AG04449 (cell line): Measurements from ENCODE around the gene AMN.

Source experiments
- CTCF ChIA-PET: fragments of 350-600 bp; formaldehyde crosslinking; extraction: SDS; loops from one replicate; lab custom pipeline; 2021; ENCODE audit warnings: antibody characterized with exemption; lab: Yijun Ruan, JAX
- POLR2A ChIA-PET: fragments of 400-600, 350-600 bp; formaldehyde crosslinking; extraction: SDS; loops from one replicate; lab custom pipeline; 2020; ENCODE audit warnings: antibody characterized with exemption, inconsistent platforms; lab: Yijun Ruan, JAX
- DNase-seq: peaks from one replicate; pipeline ENCODE4 v3.0.0-alpha.2; 2010; ENCODE audit warnings: low read depth, low spot score
- H3K4me3 ChIP-seq: 2 replicates; pipeline ENCODE4 v1.5.1; 2011; ENCODE audit warnings: low read depth, mild to moderate bottlenecking, control low read depth, low read length
- TF ChIP-seq, protein P1 (sequence below): IDR thresholded peaks from one replicate; pipeline ENCODE4 v1.5.1; 2011; ENCODE audit warnings: mild to moderate bottlenecking, moderate library complexity, low read length, control low read depth, inconsistent platforms; ENCODE audit not compliant: insufficient read depth; ENCODE audit errors: missing control alignments

AMN gene

GRCh38 chr14:102918438-102918837, 4.0 kb upstream of the AMN start:
- TF ChIP-seq, protein P1, sequence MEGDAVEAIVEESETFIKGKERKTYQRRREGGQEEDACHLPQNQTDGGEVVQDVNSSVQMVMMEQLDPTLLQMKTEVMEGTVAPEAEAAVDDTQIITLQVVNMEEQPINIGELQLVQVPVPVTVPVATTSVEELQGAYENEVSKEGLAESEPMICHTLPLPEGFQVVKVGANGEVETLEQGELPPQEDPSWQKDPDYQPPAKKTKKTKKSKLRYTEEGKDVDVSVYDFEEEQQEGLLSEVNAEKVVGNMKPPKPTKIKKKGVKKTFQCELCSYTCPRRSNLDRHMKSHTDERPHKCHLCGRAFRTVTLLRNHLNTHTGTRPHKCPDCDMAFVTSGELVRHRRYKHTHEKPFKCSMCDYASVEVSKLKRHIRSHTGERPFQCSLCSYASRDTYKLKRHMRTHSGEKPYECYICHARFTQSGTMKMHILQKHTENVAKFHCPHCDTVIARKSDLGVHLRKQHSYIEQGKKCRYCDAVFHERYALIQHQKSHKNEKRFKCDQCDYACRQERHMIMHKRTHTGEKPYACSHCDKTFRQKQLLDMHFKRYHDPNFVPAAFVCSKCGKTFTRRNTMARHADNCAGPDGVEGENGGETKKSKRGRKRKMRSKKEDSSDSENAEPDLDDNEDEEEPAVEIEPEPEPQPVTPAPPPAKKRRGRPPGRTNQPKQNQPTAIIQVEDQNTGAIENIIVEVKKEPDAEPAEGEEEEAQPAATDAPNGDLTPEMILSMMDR: no peak
- no peak for DNase-seq
- POLR2A ChIA-PET: no interaction called here
- CTCF ChIA-PET: interaction anchor here (1.0 to 5.5 kb wide), 5 partner anchors 23 to 229 kb away, joined by 3 to 62 read pairs (median 7); no protein-coding TSS in a partner anchor
- H3K4me3 ChIP-seq: no peak overlapping the region

DNA sequence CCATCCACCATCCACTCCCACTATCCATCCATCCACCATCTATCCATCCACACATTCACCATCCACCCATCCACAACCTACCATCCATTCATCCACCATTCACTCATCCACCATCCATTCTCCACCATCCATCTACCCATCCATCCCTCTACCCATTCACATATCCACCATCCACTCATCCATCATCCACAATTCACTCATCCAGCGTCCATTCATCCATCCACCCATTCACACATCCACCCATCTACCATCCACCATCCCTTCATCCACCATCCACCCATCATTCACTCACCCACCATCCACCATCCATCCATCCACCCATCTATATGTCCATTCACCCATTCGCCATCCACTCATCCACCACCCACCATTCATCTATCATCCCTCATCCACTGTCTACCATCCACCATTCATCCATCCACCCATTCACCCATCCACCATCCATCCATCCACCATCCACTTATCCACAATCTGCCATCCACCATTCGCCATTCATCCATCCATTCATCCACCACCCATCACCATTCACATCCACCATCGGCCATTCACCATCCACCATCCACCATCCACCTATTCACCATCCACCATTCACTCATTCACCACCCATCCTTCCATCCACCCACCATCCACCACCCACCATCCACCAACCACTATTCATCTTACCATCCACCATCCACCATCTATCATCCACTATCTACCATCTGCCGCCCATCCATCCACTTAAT, 2.0 kb upstream of the AMN start:
- POLR2A ChIA-PET: no interaction called here
- no peak for DNase-seq
- no peak overlapping the region for H3K4me3 ChIP-seq
- TF ChIP-seq, protein P1: no peak
- CTCF ChIA-PET: no interaction called here

DNA sequence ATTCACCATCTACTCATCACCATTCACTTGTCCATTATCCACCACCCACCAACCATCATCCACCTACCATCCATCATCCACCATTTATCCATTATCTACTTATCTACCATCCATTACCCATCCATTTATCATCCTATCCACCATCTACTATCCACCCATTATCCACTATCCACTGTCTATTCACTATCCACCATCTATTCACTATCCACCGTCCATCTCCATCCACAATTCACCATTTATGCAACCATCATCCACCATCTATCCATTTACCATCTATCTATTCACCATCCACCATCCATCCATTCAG, 1.5 kb upstream of the AMN start:
- DNase-seq: no peak
- TF ChIP-seq, protein P1: no peak
- ChIA-PET CTCF (no interaction called here), POLR2A (no interaction called here)
- no peak overlapping the region for H3K4me3 ChIP-seq

- DNase-seq: no peak
- ChIA-PET CTCF (interaction anchor here (1.3 to 2.2 kb wide), 2 partner anchors 147 to 229 kb away, joined by 4 to 15 read pairs; no protein-coding TSS in a partner anchor), POLR2A (no interaction called here)
- H3K4me3 ChIP-seq: peak overlapping the region; percentile 40
- TF ChIP-seq, protein P1: no peak
Measured at GRCh38 chr14:102923201-102923924, 900 bp downstream of the AMN start.

DNA sequence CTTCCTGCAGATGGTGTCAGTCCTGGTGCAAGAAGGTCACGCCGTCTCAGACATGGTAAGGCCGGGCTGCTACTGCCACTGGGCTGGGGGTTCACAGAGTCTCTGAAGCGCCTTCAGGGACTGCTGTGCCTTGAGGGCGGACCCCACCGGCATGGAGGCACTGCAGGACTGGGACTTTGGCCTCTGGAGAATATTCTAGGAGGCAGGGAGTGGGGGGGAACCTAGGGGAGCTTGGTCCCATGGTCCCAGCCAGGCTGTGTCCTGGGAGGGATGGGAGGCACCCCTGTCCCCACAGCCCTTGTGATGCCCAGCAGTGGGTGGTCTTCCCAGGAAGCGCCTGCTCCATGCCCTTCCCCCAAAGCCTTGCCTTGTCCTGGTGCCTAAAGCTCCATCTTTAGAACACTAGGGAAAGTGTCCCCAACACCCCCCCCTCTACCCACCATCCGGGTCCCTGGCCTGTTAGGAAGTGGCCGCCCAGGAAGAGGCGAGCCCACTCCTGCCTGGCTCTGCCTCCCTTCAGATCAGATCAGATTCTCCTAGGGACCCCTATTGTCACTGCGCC, 1.5 kb downstream of the AMN start:
- POLR2A ChIA-PET: no interaction called here
- no peak for DNase-seq
- H3K4me3 ChIP-seq: no peak overlapping the region
- CTCF ChIA-PET: interaction anchor here (1.3 to 2.2 kb wide), 2 partner anchors 148 to 230 kb away, joined by 4 to 15 read pairs; no protein-coding TSS in a partner anchor
- TF ChIP-seq, protein P1: no peak
